Heart right ventricle (tissue), 16 donors: Measurements from ENCODE around the gene GPATCH2L. TPM values are rescaled to one million over a fixed set of nuclear protein-coding genes. Genes with fewer than 3 reads are reported as not detected.

Experiments
- ATAC-seq, 8 donors: fragments of 200-7000 bp; cut with Tn5 transposase; one replicate each; pipeline ENCODE4 v1.9.1; 2020; ENCODE audit warnings: mild to moderate bottlenecking in 8 of 8, moderate library complexity in 8 of 8, moderate number of reproducible peaks in 1 of 8
- DNase-seq, 2 donors: peaks; one replicate each; pipeline ENCODE4 v3.0.0-alpha.2; 2020
- H3K27ac ChIP-seq, 10 donors: fragments of 200-600 bp; sonication (generic) in 2 of 10; one replicate each; pipeline versions ENCODE4 v1.5.0 to v1.8.0; 2020 to 2022; ENCODE audit warnings: mild to moderate bottlenecking in 3 of 10
- H3K27me3 ChIP-seq, 7 donors: fragments of 200-600 bp; one replicate each; pipeline ENCODE4 v1.8.0; 2021 to 2022; ENCODE audit warnings: mild to moderate bottlenecking in 2 of 7
- H3K36me3 ChIP-seq, 9 donors: fragments of 200-600 bp; sonication (generic) in 1 of 9; one replicate each; pipeline versions ENCODE4 v1.5.0 to v1.8.0; 2020 to 2022; ENCODE audit warnings: mild to moderate bottlenecking in 2 of 9
- H3K4me1 ChIP-seq, 9 donors: fragments of 200-600 bp; sonication (generic) in 1 of 9; one replicate each; pipeline versions ENCODE4 v1.5.0 to v1.8.0; 2020 to 2022; ENCODE audit warnings: mild to moderate bottlenecking in 4 of 9
- H3K4me3 ChIP-seq, 10 donors: fragments of 200-600 bp; sonication (generic) in 2 of 10; one replicate each; pipeline versions ENCODE4 v1.5.0 to v1.8.0; 2020 to 2022; ENCODE audit warnings: mild to moderate bottlenecking in 7 of 10, moderate library complexity in 2 of 10
- H3K9me3 ChIP-seq, 11 donors: fragments of 200-600 bp in 10 of 11; sonication (generic) in 2 of 11; one replicate each; pipeline versions ENCODE4 v1.5.0 to v1.8.0; 2013 to 2022; ENCODE audit warnings: mild to moderate bottlenecking in 2 of 11, control low read depth in 1 of 11, moderate library complexity in 1 of 11
- CTCF ChIP-seq, 9 donors: fragments of 200-600 bp; sonication (generic) in 2 of 9; IDR thresholded peaks; one replicate each; pipeline versions ENCODE4 v1.5.0 to v1.8.0; 2021 to 2022; ENCODE audit warnings: antibody characterized with exemption in 9 of 9, mild to moderate bottlenecking in 5 of 9, moderate library complexity in 1 of 9
- WGBS, 2 donors: extraction: QIAGEN DNeasy Blood & Tissue Kit; methylation state at CpG; one replicate each; pipeline ENCODE4 v1.1.7; 2013; ENCODE audit warnings: inconsistent platforms in 1 of 2; 5-methylcytosine and 5-hydroxymethylcytosine counted together
- intact Hi-C, 10 donors: fragments of 100-400 bp; cut with DNase I; formaldehyde crosslinking; loops; one replicate each; pipeline versions ENCODE4 v1.11.1 to v1.14.2; 2022
- polyA plus RNA-seq, 2 donors: library from polyadenylated mRNA; stranded (reverse); fragments of 200-250 nt; gene quantifications; one replicate each; pipeline ENCODE4 v1.2.3, GENCODE V29; 2013
- total RNA-seq, 10 donors: library from RNA; stranded (reverse); fragmentation: NEBNext Ultra II Directional in 3 of 10; extraction: Animal tissue kit (Norgen Biotek cat#: 25700) in 3 of 10; gene quantifications; one replicate each; pipeline versions ENCODE4 v1.2.1 to v1.2.4, GENCODE V29; 2021 to 2023
- donor health status: Arrhythmogenic right ventricular cardiomyopathy.
- donor health status: ischemic (EF 13 %, LVEDD 7.1; RV severe dilation, severe dysfunction).
- donor health status: healthy with polysubstance abuse.
- donor health status: DM: no; HTN: yes; CAD: no.
- donor health status: DM: no; HTN: no; CAD: no.
- donor health status: ischemic (EF 25% LVEDD 6.9; RV normal size, moderate dysfunction).
- donor health status: ischemic (EF 25% LVEDD 5.7; RV mildly dilated, moderate dysfunction).
- donor health status: healthy.
- donor health status: DM: yes; HTN: yes; CAD: no.
- donor health status: Ischemic cardiomyopathy.
- donor health status: ischemic (EF 35%, LVEDD 5.7; RV mildly dilated, moderate dysfunction).
- donor health status: nonischemic (EF 11% LVEDD 7.7; RV severe dilation, severe dysfunction).
- donor health status: DM: yes; HTN: yes; CAD: no.
- donor health status: PGD.
- donor health status: ischemic (EF 29% LVEDD 5.4; RV normal size, mild dysfunction).
- donor health status: nonischemic (EF 23%, LVEDD 6.1; RV moderate dilation, normal function).

The GPATCH2L gene
- total and polyA plus RNA-seq, 12 donors = 4.6 to 27.9 (median 24.6) TPM

DNA sequence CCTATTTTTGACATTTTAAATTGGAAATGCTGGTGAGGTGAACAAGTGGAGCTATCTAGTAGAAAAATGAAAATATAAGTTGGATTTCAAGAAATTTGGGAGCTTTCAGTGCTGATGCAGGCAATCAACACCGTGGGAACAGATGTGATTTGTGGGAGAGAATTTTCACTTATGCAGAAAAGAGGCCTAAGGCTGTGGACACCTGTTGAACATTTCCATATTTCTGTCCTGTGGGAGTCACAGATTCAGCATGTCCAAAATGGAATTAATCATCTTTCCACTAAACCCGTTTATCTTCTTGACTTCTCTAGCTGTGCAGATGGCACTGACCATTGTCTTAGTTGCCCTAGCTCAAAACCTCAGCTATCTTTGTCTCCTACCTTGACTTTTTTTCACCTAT, 2.5 kb upstream of the GPATCH2L start:
- Histone ChIP-seq H3K9me3 (peaks cover 0 to 10% (median under 1%) of the 10 kb centered on the region in 11 donors), H3K27me3 (peaks cover 0 to 11% (median 0%) of the 10 kb centered on the region in 7 donors), H3K27ac (no peak overlapping the region), H3K36me3 (peaks cover 0 to 2% (median under 1%) of the 10 kb centered on the region in 9 donors), H3K4me3 (no peak overlapping the region), H3K4me1 (peaks cover 0 to 25% (median 18%) of the 10 kb centered on the region in 9 donors)
- TF ChIP-seq CTCF (IDR thresholded peaks at IDR 0.05) = no peak
- intact Hi-C loops = no loop called here
- whole genome bisulfite sequencing, 2 donors = 72 to 78% methylated on average over 2 of the region's 2 CpGs
- no peak for ATAC-seq
- DNase-seq = no peak

- DNase-seq = peak; percentile 26 to 66
- ATAC-seq = peak; percentile 63 to 91 (median 86)
- H3K36me3 ChIP-seq = peaks cover 0 to 34% (median 15%) of the 10 kb centered on the region in 9 donors
- WGBS, 2 donors = 0 to 1% methylated on average over 16 to 17 of the region's 17 CpGs
- no peak for TF ChIP-seq CTCF (IDR thresholded peaks at IDR 0.05)
- peaks cover 3 to 55% (median 49%) of the 10 kb centered on the region in 9 donors for H3K4me1 ChIP-seq
- peak overlapping the region in 9 of 10 donors; percentile 78 to 96 (median 88) for H3K27ac ChIP-seq
- no peaks in the 10 kb centered on the region for H3K27me3 ChIP-seq
- peak overlapping the region; percentile 90 to 100 (median 98) for H3K4me3 ChIP-seq
- H3K9me3 ChIP-seq = no peaks in the 10 kb centered on the region
- intact Hi-C loops = loop anchor here in 1 of 10 donors (5.0 kb wide), 1 partner anchor 200 kb away; no protein-coding TSS in a partner anchor
These were observed 585 bp downstream of the GPATCH2L start for GRCh38 chr14:76152333-76152681.

GRCh38 chr14:76153919-76154318, 2.2 kb downstream of the GPATCH2L start:
- intact Hi-C loops = loop anchor here in 1 of 10 donors (5.0 kb wide), 1 partner anchor 198 kb away; no protein-coding TSS in a partner anchor
- ATAC-seq = no peak
- no peak overlapping the region for H3K4me3 ChIP-seq
- WGBS, 2 donors = 56 to 59% methylated on average over 1 of the region's 1 CpG
- no peak for TF ChIP-seq CTCF (IDR thresholded peaks at IDR 0.05)
- H3K9me3 ChIP-seq = no peaks in the 10 kb centered on the region
- H3K4me1 ChIP-seq = peaks cover 3 to 68% (median 62%) of the 10 kb centered on the region in 9 donors
- no peak for DNase-seq
- no peaks in the 10 kb centered on the region for H3K27me3 ChIP-seq
- peaks cover 0 to 49% (median 15%) of the 10 kb centered on the region in 9 donors for H3K36me3 ChIP-seq
- no peak overlapping the region for H3K27ac ChIP-seq

DNA sequence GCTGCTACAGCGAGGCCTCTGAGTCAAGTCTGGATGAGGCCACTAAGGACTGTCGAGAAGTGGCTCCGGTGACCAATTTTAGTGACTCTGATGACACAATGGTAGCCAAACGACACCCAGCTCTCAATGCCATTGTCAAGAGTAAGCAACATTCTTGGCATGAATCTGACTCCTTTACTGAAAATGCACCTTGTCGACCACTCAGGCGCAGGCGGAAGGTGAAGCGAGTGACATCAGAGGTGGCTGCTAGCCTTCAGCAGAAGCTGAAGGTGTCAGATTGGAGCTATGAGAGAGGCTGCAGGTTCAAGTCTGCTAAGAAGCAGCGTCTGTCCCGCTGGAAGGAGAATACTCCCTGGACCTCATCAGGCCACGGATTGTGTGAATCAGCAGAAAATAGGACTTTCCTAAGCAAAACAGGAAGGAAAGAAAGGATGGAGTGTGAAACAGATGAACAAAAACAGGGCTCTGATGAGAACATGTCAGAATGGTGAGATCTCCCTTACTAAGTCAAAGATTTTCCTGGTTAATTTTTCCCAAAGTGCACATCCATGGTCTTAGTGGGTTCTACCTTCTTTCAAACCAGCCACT, 2.9 kb downstream of the GPATCH2L start:
- 89 to 92% methylated on average over 11 of the region's 11 CpGs for WGBS, 2 donors
- Histone ChIP-seq H3K4me1 (peaks cover 3 to 68% (median 62%) of the 10 kb centered on the region in 9 donors), H3K27ac (no peak overlapping the region), H3K27me3 (no peaks in the 10 kb centered on the region), H3K36me3 (peaks cover 0 to 56% (median 21%) of the 10 kb centered on the region in 9 donors), H3K4me3 (peak overlapping the region in 1 of 10 donors; percentile 13), H3K9me3 (no peaks in the 10 kb centered on the region)
- intact Hi-C loops = loop anchor here in 1 of 10 donors (5.0 kb wide), 1 partner anchor 198 kb away; no protein-coding TSS in a partner anchor
- DNase-seq (no peak), ATAC-seq (no peak)
- TF ChIP-seq CTCF (IDR thresholded peaks at IDR 0.05) = no peak
